SU-DHL-6 (cell line): Measurements from ENCODE around the gene CPED1.

Experiments
- H2AFZ ChIP-seq: fragments of 200-600 bp; sonication (generic); 2 replicates; pipeline ENCODE4 v1.6.1; 2014; ENCODE audit warnings: low read depth, mild to moderate bottlenecking, moderate library complexity, mixed read lengths, antibody characterized with exemption, low read length; ENCODE audit not compliant: severe bottlenecking
- H3F3A ChIP-seq: fragments of 200-600 bp; shearing (Covaris generic); 2 replicates; pipeline ENCODE4 v1.6.0; 2016; ENCODE audit warnings: antibody characterized with exemption, mild to moderate bottlenecking; ENCODE audit not compliant: insufficient read depth
- H3K27ac ChIP-seq: fragments of 200-600 bp; sonication (generic); 2 replicates; pipeline ENCODE4 v1.5.1; 2016; ENCODE audit warnings: low read depth, mild to moderate bottlenecking, low read length, moderate library complexity, mixed read lengths
- H3K27me3 ChIP-seq: fragments of 200-600 bp; sonication (generic), shearing (Covaris generic); 2 replicates; pipeline ENCODE4 v1.6.0; 2014; ENCODE audit warnings: mild to moderate bottlenecking, low read length
- H3K36me3 ChIP-seq: fragments of 200-600 bp; sonication (generic); 2 replicates; pipeline ENCODE4 v1.6.1; 2014; ENCODE audit warnings: mild to moderate bottlenecking, low read length, mixed read lengths
- H3K4me2 ChIP-seq: fragments of 300-600, 200-600 bp; shearing (Covaris generic), sonication (generic); 2 replicates; pipeline ENCODE4 v1.6.0; 2014; ENCODE audit warnings: low read length, low read depth, mild to moderate bottlenecking; ENCODE audit not compliant: poor library complexity, severe bottlenecking
- H3K4me3 ChIP-seq: fragments of 200-600 bp; sonication (generic); 2 replicates; pipeline ENCODE4 v1.5.1; 2014; ENCODE audit warnings: antibody characterized with exemption, low read length, mild to moderate bottlenecking, mixed read lengths; ENCODE audit not compliant: insufficient read depth, poor library complexity, severe bottlenecking
- H3K79me2 ChIP-seq: fragments of 200-600 bp; sonication (generic); 2 replicates; pipeline ENCODE4 v1.6.1; 2014; ENCODE audit warnings: mild to moderate bottlenecking, low read length, moderate library complexity; ENCODE audit not compliant: insufficient read depth
- H3K9ac ChIP-seq: fragments of 200-600 bp; sonication (generic); 2 replicates; pipeline ENCODE4 v1.7.0; 2014; ENCODE audit warnings: mild to moderate bottlenecking, low read length
- H3K9me2 ChIP-seq: fragments of 200-600 bp; sonication (generic); replicated peaks from 2 replicates; pipeline ENCODE4 v1.6.1; 2014; ENCODE audit warnings: low read length; ENCODE audit not compliant: insufficient read depth
- H3K9me3 ChIP-seq: fragments of 200-600 bp; sonication (generic); 2 replicates; pipeline ENCODE4 v1.6.1; 2014; ENCODE audit warnings: low read length, mixed read lengths; ENCODE audit not compliant: insufficient read depth
- H4K20me1 ChIP-seq: fragments of 200-600 bp; sonication (generic); 2 replicates; pipeline ENCODE4 v1.6.1; 2014; ENCODE audit warnings: low read depth, mild to moderate bottlenecking, antibody characterized with exemption, low read length, moderate library complexity, mixed read lengths
- CTCF ChIP-seq: fragments of 200-600 bp; sonication (generic); IDR thresholded peaks from one replicate; pipeline ENCODE4 v1.5.1; 2017; ENCODE audit warnings: antibody characterized with exemption, mild to moderate bottlenecking, low read length, moderate library complexity; ENCODE audit not compliant: insufficient read depth, poor library complexity, severe bottlenecking
- EZH2phosphoT487 ChIP-seq: fragments of 200-600 bp; sonication (generic), shearing (Covaris generic); conservative IDR thresholded peaks from 2 replicates; pipeline ENCODE4 v1.6.1; 2018; ENCODE audit warnings: mild to moderate bottlenecking, antibody characterized with exemption, low read length, moderate library complexity, mixed read lengths

The CPED1 gene

DNA sequence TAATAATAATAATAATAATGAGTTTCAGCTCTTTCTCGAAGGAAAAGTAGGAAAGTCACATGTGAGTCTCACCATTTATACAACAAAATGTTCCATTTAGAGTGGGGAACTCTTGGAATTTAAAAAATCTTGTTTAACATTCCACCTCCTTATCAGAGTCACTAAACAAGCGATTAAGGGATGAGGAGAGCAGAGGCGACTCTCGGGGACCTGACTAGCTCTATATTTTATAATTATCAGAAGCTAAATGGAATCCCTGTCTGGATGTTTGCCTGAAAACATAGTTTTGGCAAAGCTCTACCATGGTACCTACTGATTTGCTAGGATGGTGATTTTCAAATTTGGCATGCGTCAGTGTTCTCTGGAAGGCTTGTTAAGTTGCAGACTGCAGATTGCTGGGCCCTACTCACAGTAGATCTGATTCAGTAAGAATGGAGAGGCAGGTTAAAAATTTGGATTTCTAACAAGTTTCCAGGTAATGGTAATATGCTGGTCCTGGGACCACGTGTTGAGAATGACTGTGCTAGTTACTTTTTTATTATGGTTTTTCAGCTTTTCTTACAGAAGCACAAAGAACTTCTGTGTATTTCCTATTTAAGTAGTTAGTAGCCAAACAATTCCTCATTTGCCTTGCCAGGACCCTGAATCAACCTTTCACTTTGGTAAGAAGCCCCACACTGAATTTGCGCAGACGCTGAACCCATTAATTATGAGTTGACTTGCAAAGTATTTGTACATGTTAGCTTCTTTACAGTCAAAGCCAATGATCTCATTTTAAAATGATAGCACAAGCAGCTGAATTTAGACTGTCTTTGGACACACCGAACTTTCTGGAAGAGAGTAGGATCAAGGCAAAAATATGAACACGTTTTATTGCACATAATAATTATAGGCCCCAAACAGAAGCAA lies 39.5 kb downstream of the CPED1 start:
- Histone ChIP-seq H3K79me2 (no peaks in the 10 kb centered on the region), H3K9me2 (no peaks in the 10 kb centered on the region), H3F3A (no peaks in the 10 kb centered on the region), H3K27me3 (no peaks in the 10 kb centered on the region), H3K27ac (no peak overlapping the region), H4K20me1 (no peaks in the 10 kb centered on the region), H3K9ac (no peak overlapping the region), H3K4me2 (no peak overlapping the region), H3K4me3 (no peak overlapping the region), H2AFZ (no peak overlapping the region), H3K9me3 (no peaks in the 10 kb centered on the region), H3K36me3 (no peaks in the 10 kb centered on the region)
- TF ChIP-seq EZH2phosphoT487 (no peak), CTCF (no peak)

DNA sequence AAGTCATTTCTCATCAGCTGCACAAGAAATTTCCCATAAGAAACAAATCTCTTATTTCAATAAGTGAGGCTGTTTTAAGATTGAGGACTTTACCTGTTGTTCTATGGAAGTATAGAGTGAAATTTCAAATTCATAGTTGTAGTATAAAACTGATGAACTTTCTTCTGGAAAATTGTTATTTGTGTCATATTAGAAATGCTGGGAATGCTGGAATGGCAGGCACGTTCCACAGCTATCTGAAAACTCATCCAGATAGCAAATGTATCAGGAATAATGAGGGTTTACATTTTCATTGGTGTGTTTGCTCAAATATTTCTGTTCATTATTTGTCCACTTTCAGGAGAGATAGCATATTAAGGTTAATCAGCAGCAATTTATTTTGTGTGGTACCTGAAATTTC lies 40.8 kb downstream of the CPED1 start:
- Histone ChIP-seq H3K9me2 (no peaks in the 10 kb centered on the region), H3K9ac (no peak overlapping the region), H3K27ac (no peak overlapping the region)

GRCh38 chr7:121030308-121030707 lies 41.8 kb downstream of the CPED1 start:
- Histone ChIP-seq H3K4me3 (no peak overlapping the region), H3K9me3 (no peaks in the 10 kb centered on the region), H3K27me3 (no peaks in the 10 kb centered on the region), H3F3A (no peaks in the 10 kb centered on the region), H3K27ac (no peak overlapping the region), H3K79me2 (no peaks in the 10 kb centered on the region), H3K36me3 (no peaks in the 10 kb centered on the region), H3K9ac (no peak overlapping the region), H4K20me1 (no peaks in the 10 kb centered on the region), H3K4me2 (no peak overlapping the region), H2AFZ (no peak overlapping the region), H3K9me2 (no peaks in the 10 kb centered on the region)
- TF ChIP-seq EZH2phosphoT487 (no peak), CTCF (no peak)

More for the DNA sequence above, 40.8 kb downstream of the CPED1 start:
- Histone ChIP-seq H3K79me2 (no peaks in the 10 kb centered on the region), H4K20me1 (no peaks in the 10 kb centered on the region), H3K9me3 (no peaks in the 10 kb centered on the region), H3K27me3 (no peaks in the 10 kb centered on the region), H3K4me2 (no peak overlapping the region), H3K4me3 (no peak overlapping the region), H3K36me3 (no peaks in the 10 kb centered on the region), H2AFZ (no peak overlapping the region), H3F3A (no peaks in the 10 kb centered on the region)
- TF ChIP-seq CTCF, result no peak
- no peak for TF ChIP-seq EZH2phosphoT487
